HepG2 (cell line): ENCODE results near the gene IRAK2. TPM values are rescaled to one million over a fixed set of nuclear protein-coding genes. Genes with fewer than 3 reads are reported as not detected.

Source experiments
- BHLHE40 ChIP-seq: IDR thresholded peaks from 2 replicates; pipeline ENCODE4 v1.6.1; 2011; ENCODE audit warnings: low read length, improper control_type of control experiment
- FOXC1 ChIP-seq: sonication (generic); formaldehyde crosslinking; IDR thresholded peaks from 2 replicates; pipeline ENCODE4 v1.8.0; 2022; ENCODE audit warnings: mild to moderate bottlenecking, missing genetic modification reagents, borderline replicate concordance
- KDM6A ChIP-seq: IDR thresholded peaks from 2 replicates; pipeline ENCODE4 v1.6.1; 2016; ENCODE audit warnings: low read depth
- MEIS2 ChIP-seq: sonication (generic); formaldehyde crosslinking; IDR thresholded peaks from 2 replicates; pipeline ENCODE4 v1.9.0; 2021; ENCODE audit warnings: mild to moderate bottlenecking, missing genetic modification reagents
- NFYB ChIP-seq: sonication (generic); formaldehyde crosslinking; IDR thresholded peaks from 2 replicates; pipeline ENCODE4 v1.4.0; 2020; ENCODE audit warnings: missing genetic modification reagents
- PHF5A ChIP-seq: IDR thresholded peaks from one replicate; pipeline ENCODE4 v1.6.1; 2018; ENCODE audit warnings: low read depth, missing genetic modification reagents; ENCODE audit not compliant: unreplicated experiment
- SRSF1 ChIP-seq: fragments of 200-400 bp; formaldehyde crosslinking; optimal IDR thresholded peaks from 2 replicates; pipeline ENCODE3; 2017; ENCODE audit warnings: mild to moderate bottlenecking, low read depth, low read length, moderate library complexity
- TEAD3 ChIP-seq: optimal IDR thresholded peaks from 2 replicates; pipeline ENCODE3; 2016; ENCODE audit warnings: borderline replicate concordance
- ZBTB42 ChIP-seq: sonication (generic); formaldehyde crosslinking; IDR thresholded peaks from 2 replicates; pipeline ENCODE4 v1.5.0; 2020; ENCODE audit warnings: mild to moderate bottlenecking, missing genetic modification reagents
- ZGPAT ChIP-seq: IDR thresholded peaks from 2 replicates; pipeline ENCODE4 v1.6.1; 2016; ENCODE audit warnings: mild to moderate bottlenecking
- ZHX1 ChIP-seq: sonication (generic); formaldehyde crosslinking; IDR thresholded peaks from 2 replicates; pipeline ENCODE4 v1.8.1; 2022; ENCODE audit warnings: low read depth, mild to moderate bottlenecking, missing genetic modification reagents
- ZKSCAN8 ChIP-seq: IDR thresholded peaks from 2 replicates; pipeline ENCODE4 v1.6.1; 2016; ENCODE audit warnings: borderline replicate concordance, missing genetic modification reagents, missing compliant biosample characterization
- ZNF772 ChIP-seq: sonication (generic); formaldehyde crosslinking; IDR thresholded peaks from 2 replicates; pipeline ENCODE4 v1.5.0; 2020; ENCODE audit warnings: mild to moderate bottlenecking, missing genetic modification reagents
- polyA plus RNA-seq, 8 experiments: library from polyadenylated mRNA; depleted of rRNA in 3 of 8; stranded (reverse) in 7 of 8; unstranded in 1 of 8; fragments of >200 nt; fragmentation: Illumina TruSeq in 4 of 8; extraction: Trizol in 4 of 8; gene quantifications; 2 replicates each; pipeline versions ENCODE4 v1.2.1 to v1.2.3, GENCODE V29; 2011 to 2016; ENCODE audit warnings: low read depth in 4 of 8, missing spikeins in 1 of 8, mixed read lengths in 1 of 8; ENCODE audit not compliant: insufficient read depth in 1 of 8
- total RNA-seq, 5 experiments: library from RNA; depleted of rRNA; stranded (reverse); fragments of >200 nt; fragmentation: Illumina TruSeq; extraction: Trizol; gene quantifications; 2 replicates each; pipeline ENCODE4 v1.2.3, GENCODE V29; 2016; ENCODE audit warnings: low read depth in 1 of 5
- TF ChIP-seq, protein P1 (sequence below): sonication (generic); formaldehyde crosslinking; IDR thresholded peaks from 2 replicates; pipeline ENCODE4 v1.4.0; 2020; ENCODE audit warnings: missing genetic modification reagents, borderline replicate concordance
- TF ChIP-seq, protein P2 (sequence below): sonication (generic); formaldehyde crosslinking; IDR thresholded peaks from 2 replicates; pipeline ENCODE4 v1.4.0; 2020; ENCODE audit warnings: mild to moderate bottlenecking, missing genetic modification reagents
- TF ChIP-seq, protein P3 (sequence below): sonication (generic); formaldehyde crosslinking; IDR thresholded peaks from 2 replicates; pipeline ENCODE4 v1.5.0; 2020; ENCODE audit warnings: mild to moderate bottlenecking, missing genetic modification reagents

The IRAK2 gene
- total and polyA plus RNA-seq, 2 of the 13 experiments (the other 11 are each of a cell fraction or from before 2014, with no cell fraction given): 13.1 to 23.3 TPM

GRCh38 chr3:10248184-10248983, 83.7 kb downstream of the IRAK2 start, which contains the start of gene TATDN2 (continued):
- TF ChIP-seq, protein P1, sequence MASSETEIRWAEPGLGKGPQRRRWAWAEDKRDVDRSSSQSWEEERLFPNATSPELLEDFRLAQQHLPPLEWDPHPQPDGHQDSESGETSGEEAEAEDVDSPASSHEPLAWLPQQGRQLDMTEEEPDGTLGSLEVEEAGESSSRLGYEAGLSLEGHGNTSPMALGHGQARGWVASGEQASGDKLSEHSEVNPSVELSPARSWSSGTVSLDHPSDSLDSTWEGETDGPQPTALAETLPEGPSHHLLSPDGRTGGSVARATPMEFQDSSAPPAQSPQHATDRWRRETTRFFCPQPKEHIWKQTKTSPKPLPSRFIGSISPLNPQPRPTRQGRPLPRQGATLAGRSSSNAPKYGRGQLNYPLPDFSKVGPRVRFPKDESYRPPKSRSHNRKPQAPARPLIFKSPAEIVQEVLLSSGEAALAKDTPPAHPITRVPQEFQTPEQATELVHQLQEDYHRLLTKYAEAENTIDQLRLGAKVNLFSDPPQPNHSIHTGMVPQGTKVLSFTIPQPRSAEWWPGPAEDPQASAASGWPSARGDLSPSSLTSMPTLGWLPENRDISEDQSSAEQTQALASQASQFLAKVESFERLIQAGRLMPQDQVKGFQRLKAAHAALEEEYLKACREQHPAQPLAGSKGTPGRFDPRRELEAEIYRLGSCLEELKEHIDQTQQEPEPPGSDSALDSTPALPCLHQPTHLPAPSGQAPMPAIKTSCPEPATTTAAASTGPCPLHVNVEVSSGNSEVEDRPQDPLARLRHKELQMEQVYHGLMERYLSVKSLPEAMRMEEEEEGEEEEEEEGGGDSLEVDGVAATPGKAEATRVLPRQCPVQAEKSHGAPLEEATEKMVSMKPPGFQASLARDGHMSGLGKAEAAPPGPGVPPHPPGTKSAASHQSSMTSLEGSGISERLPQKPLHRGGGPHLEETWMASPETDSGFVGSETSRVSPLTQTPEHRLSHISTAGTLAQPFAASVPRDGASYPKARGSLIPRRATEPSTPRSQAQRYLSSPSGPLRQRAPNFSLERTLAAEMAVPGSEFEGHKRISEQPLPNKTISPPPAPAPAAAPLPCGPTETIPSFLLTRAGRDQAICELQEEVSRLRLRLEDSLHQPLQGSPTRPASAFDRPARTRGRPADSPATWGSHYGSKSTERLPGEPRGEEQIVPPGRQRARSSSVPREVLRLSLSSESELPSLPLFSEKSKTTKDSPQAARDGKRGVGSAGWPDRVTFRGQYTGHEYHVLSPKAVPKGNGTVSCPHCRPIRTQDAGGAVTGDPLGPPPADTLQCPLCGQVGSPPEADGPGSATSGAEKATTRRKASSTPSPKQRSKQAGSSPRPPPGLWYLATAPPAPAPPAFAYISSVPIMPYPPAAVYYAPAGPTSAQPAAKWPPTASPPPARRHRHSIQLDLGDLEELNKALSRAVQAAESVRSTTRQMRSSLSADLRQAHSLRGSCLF: no peak
- TF ChIP-seq ZHX1 (peak; percentile 77), ZKSCAN8 (peak; percentile 37; the same call in 1 of the 2 replicates), BHLHE40 (peak; percentile 83), NFYB (CRISPR knock-in tag) (peak; percentile 84), ZNF772 (CRISPR knock-in tag) (peak; percentile 44; the same call in 1 of the 2 replicates), FOXC1 (CRISPR knock-in tag) (peak; percentile 43; the same call in 1 of the 2 replicates), ZBTB42 (CRISPR knock-in tag) (peak; percentile 98), KDM6A (CRISPR knock-in tag) (no peak), PHF5A (CRISPR knock-in tag) (no peak), MEIS2 (CRISPR knock-in tag) (peak; percentile 77), ZGPAT (peak; percentile 41; the same call in 1 of the 2 replicates), TEAD3 (peak; percentile 59), SRSF1 (no peak)
- TF ChIP-seq, protein P2, sequence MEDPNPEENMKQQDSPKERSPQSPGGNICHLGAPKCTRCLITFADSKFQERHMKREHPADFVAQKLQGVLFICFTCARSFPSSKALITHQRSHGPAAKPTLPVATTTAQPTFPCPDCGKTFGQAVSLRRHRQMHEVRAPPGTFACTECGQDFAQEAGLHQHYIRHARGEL (CRISPR knock-in tag): peak; percentile 67; the same call in 1 of the 2 replicates
- TF ChIP-seq, protein P3, sequence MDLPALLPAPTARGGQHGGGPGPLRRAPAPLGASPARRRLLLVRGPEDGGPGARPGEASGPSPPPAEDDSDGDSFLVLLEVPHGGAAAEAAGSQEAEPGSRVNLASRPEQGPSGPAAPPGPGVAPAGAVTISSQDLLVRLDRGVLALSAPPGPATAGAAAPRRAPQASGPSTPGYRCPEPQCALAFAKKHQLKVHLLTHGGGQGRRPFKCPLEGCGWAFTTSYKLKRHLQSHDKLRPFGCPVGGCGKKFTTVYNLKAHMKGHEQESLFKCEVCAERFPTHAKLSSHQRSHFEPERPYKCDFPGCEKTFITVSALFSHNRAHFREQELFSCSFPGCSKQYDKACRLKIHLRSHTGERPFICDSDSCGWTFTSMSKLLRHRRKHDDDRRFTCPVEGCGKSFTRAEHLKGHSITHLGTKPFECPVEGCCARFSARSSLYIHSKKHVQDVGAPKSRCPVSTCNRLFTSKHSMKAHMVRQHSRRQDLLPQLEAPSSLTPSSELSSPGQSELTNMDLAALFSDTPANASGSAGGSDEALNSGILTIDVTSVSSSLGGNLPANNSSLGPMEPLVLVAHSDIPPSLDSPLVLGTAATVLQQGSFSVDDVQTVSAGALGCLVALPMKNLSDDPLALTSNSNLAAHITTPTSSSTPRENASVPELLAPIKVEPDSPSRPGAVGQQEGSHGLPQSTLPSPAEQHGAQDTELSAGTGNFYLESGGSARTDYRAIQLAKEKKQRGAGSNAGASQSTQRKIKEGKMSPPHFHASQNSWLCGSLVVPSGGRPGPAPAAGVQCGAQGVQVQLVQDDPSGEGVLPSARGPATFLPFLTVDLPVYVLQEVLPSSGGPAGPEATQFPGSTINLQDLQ (CRISPR knock-in tag): peak; percentile 15; the same call in 1 of the 2 replicates
